Measurements from ENCODE around the gene REN.

Gene REN

GRCh38 chr1:204106825-204107224 is 59.3 kb downstream of the REN start:
- no peak for DNase-seq

GRCh38 chr1:204105131-204105515 is 61.0 kb downstream of the REN start:
- DNase-seq: no peak

All from stimulated activated CD4-positive, alpha-beta T cell treated with anti-CD3 and anti-CD28 coated beads, Interleukin-1b, Interleukin-23, amount 100 ng/mL, for 48 hours (primary cell).